Measurements from ENCODE around the gene CACNG4. TPM values are rescaled to one million over a fixed set of nuclear protein-coding genes. Genes with fewer than 3 reads are reported as not detected.

CACNG4 gene
- total RNA-seq, 1 experiment from 2014 or later = not detected

DNA sequence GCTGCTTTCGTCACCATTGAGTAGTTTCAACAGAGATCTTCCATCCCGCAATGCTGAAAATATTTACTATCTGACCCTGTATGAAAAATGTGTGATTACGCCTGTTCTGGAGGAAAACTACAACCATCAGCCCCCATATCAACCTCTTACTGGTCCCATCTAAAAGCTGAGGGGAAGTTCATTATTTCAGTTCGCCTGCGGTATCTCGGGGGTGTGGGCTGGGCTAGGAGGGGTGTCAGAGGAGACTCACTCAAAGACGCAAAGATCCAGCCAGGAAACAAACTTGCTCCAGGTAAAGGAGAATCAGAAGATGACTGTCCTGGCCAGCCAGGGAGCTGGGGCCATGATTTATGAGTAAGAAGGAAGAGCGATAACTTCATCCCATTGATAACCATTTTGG lies 93.5 kb downstream of the CACNG4 start:
- in situ Hi-C loops (cut with HindIII; ENCODE audit: low pct_unique_long_range_greater_than_20kb, low sequenced_read_pairs) = no loop called here
- no peak for DNase-seq (ENCODE audit: low read depth)

DNA sequence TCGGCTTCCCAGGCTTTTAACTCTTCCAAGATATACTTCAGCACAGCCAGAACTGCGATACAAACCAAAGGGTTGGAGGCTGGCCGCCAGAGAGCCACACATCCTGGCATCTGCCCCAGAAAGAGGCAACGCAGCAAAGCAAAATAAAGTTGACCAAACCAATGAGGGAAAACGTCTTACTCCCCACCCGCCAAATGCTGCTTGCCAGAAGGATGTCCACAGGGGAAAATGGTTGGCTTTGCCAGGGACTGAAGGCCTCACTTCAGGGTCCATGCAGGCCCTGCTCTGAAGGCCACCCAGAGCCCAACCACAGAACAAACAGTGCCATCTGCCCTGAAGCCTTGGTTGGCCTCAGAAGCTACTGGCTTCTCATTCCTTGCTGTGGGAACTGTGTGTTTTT lies 94.9 kb downstream of the CACNG4 start:
- no peak for DNase-seq (ENCODE audit: low read depth)
- in situ Hi-C loops (cut with HindIII; ENCODE audit: low pct_unique_long_range_greater_than_20kb, low sequenced_read_pairs) = no loop called here

DNA sequence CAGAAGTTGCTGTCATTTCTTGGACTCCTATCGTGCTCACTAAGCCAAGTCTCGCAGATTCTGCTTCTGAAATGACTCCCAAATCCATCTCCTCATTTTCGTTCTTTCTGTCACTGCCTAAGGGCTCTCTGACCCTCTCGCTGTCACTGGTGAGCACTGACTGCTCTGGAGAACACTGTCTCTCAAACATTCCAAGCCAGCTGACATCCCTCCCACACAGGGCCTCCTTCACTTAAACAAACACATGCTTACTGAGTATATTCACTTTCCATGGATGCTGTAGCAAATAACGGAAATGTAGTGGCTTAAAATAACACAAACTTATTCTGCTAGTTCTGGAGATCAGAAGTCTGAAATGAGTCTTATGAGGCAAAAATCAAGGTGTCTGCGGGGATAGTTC lies 98.6 kb downstream of the CACNG4 start:
- in situ Hi-C loops (cut with HindIII; ENCODE audit: low pct_unique_long_range_greater_than_20kb, low sequenced_read_pairs) = no loop called here
- no peak for DNase-seq (ENCODE audit: low read depth)

DNA sequence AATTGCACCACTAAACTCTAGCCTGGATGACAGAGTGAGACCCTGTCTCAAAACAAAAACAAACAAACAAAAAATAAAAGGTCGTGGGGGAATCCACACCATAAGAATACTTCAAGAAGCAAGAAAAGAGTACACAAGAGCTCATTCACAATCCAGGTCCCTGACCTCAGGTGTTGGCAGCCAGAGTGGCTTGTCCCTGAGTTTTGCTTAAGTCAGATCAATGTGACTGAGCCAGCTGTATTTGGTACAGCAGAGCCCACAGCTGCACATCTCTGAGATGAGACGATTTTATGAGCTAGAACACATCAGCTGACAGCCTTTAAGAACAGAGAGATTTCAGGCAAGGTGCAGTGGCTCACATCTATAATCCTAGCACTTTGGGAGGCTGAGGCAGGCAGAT lies 102.2 kb downstream of the CACNG4 start:
- in situ Hi-C loops (cut with HindIII; ENCODE audit: low pct_unique_long_range_greater_than_20kb, low sequenced_read_pairs) = no loop called here
- no peak for DNase-seq (ENCODE audit: low read depth)

DNA sequence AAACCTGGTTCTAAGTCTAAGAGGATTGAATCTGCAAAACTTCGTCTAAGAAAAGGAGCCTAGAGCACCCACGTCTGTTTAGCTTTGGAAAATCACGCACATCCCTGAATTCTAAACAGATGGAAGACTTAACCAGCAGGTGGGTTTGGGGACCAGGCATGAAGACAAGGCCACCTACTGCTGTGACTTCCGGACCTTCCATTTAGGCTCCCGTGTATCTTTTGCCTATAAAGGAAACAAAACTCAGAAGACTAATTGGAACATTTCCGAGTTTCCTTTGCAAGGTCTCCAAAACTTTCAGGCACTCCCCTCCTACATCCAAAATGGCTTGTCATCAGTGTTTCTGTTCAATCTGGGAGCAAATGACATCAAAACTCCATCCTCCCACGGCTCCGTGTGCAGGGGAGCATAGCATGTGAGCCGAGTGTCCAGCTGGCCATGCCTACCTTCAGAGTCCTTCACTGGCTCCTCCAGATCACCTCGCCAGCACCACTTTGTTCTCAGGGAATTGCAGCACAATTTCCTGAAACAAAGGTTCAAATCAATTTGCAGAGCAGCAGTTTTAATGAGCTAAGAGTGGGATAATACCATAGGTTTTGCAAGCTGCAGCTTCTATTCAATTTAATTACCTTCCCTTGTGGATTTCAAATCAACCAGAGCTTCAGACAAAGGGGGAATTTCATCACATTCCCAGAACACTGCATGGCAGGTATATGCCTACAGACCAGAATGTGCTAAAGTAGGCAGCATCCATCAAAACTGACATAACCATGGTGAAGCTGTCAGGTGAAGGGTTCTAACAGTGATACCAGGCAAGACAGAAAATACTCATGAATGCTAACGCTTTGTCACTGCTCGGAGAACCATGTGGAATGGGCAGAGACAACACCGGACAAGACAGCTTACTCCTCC lies 103.3 kb downstream of the CACNG4 start:
- in situ Hi-C loops (cut with HindIII; ENCODE audit: low pct_unique_long_range_greater_than_20kb, low sequenced_read_pairs) = no loop called here
- DNase-seq (ENCODE audit: low read depth) = no peak

DNA sequence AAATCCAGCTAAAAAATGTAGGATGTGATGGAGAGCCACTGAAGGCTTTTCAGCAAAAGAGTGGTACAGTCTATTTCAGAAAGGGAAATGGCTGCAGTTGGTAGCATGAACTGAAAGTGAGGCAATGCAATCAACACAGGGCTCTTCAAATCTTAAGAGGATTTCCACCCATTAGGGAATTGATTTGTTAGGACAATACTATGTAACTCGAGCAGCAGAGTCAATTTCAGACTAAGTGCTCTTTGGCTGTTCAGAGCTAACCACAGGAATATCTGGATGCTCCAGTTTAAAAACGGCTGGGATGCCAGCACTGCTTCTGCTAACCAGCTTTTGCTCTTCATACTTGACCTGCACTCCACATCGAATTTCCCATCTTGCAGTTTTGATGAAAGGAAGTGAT lies 104.5 kb downstream of the CACNG4 start:
- DNase-seq (ENCODE audit: low read depth) = no peak
- in situ Hi-C loops (cut with HindIII; ENCODE audit: low pct_unique_long_range_greater_than_20kb, low sequenced_read_pairs) = no loop called here

DNA sequence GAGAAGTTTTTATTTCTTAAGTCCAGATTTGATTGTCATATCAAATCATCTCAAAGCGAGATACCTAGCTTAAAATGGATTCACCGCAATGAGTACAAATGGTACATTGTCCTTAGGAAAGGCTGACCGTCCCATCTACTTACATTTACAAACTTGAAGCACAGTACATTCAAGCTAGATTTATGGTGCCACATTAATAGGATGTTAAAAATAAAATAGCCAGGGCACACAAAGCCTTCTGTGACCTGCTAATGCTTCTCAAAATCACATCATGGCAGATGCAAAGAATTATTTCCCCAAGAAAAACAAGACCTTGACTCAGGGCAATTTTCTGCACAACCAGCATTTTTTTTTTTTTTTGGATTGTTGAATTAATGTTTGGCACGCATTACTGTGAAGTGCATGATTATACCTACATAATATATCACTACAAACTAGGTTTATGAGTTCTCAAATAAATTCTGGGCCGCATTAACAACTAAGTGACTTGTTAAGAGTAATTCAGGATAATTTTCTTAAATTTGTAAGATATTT lies 105.2 kb downstream of the CACNG4 start:
- in situ Hi-C loops (cut with HindIII; ENCODE audit: low pct_unique_long_range_greater_than_20kb, low sequenced_read_pairs) = no loop called here
- DNase-seq (ENCODE audit: low read depth) = no peak

DNA sequence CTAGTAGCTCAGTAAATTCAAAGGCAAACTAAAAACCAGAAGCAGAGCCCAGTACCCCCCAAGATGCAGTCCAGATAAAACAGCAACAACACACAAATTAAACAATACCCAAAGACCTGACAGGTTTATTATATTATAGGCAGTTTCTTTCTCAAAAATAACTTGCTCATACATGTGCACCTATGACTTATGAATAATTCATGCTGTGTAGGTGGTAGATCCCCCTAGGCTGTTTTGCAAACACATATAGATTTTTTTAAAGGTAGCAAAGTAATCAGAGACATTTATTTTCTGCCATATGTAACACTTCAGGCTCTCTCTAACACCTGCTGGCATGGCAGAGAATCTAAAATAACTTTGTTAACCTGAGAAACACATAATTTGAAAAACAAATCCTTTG lies 107.1 kb downstream of the CACNG4 start:
- DNase-seq (ENCODE audit: low read depth) = no peak
- in situ Hi-C loops (cut with HindIII; ENCODE audit: low pct_unique_long_range_greater_than_20kb, low sequenced_read_pairs) = no loop called here

DNA sequence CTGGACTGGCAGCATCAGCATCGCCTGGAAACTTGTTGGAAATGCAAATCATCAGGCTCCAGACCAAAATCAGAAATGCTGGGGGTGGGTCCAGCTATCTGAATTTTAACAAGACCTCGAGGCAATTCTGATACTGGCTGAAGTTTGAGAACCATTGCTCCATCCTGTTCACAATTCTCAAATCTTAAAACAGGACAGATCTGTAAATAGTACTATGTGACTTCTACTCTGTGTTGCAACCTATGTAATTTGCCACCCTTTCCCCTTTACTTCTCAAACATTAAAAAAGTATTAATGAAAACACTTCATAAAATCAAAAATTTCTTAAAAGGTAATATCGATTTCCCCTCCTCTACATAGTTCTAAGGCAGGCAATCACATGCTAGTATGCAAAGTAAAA lies 108.4 kb downstream of the CACNG4 start:
- no peak for DNase-seq (ENCODE audit: low read depth)
- in situ Hi-C loops (cut with HindIII; ENCODE audit: low pct_unique_long_range_greater_than_20kb, low sequenced_read_pairs) = no loop called here

DNA sequence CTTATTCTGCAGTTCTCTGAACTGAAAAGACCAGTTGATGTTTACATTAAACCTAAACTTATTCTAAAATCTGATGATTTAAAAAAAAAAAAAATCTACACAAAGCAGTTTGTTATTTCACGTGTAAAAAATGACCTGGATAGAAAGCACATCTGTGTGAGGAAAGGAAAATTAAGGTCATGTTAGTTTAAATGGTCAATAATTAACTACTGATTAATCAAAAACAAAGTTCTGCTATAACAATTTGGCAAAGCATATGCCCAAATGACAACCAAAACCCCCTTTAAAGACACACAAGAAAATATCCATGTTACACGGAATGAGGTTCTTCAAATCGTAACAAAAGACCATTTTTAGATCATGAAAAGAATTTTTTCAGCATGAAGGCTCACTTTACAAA lies 110.3 kb downstream of the CACNG4 start:
- DNase-seq (ENCODE audit: low read depth) = peak; percentile 11
- in situ Hi-C loops (cut with HindIII; ENCODE audit: low pct_unique_long_range_greater_than_20kb, low sequenced_read_pairs) = no loop called here

DNA sequence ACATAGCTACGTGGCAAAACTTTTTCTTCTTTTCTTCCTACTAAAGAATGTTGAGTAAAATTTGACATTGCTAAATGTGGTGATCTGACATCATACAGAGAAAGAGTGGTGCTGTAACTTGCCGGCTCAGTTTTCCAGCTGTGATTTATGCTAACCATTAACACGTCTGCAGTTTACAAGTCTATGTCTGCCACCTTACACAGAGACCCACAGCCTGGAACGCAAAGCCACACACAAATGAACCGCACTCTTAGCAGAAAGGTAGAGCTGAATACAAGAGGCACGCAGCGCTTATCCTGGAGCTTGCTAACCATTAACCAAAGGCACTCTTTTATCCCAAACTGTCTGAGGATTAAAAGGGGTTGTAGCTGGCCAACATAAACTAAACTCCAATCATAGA lies 111.8 kb downstream of the CACNG4 start:
- in situ Hi-C loops (cut with HindIII; ENCODE audit: low pct_unique_long_range_greater_than_20kb, low sequenced_read_pairs) = no loop called here
- DNase-seq (ENCODE audit: low read depth) = peak; percentile 67

DNA sequence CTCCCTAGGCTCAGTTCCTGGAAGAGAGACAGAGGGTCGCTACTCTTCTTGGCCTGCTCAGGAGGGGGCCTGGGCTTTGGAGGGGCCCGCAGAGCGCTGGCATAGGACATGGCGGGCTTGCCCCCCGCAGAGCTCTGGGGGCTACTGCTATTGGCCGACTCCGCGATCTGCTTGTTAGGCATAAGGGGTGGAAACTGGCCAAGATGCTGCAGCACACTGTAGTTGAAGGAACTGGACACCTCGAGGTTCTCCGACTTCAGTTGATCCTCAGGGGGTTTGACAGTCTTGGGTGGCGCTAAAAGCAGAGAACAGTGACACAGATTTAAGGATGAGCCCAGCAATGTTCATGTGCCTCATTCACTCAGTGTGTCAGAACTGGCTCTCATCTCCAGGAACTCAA lies 113.8 kb downstream of the CACNG4 start:
- DNase-seq (ENCODE audit: low read depth) = no peak
- in situ Hi-C loops (cut with HindIII; ENCODE audit: low pct_unique_long_range_greater_than_20kb, low sequenced_read_pairs) = no loop called here

DNA sequence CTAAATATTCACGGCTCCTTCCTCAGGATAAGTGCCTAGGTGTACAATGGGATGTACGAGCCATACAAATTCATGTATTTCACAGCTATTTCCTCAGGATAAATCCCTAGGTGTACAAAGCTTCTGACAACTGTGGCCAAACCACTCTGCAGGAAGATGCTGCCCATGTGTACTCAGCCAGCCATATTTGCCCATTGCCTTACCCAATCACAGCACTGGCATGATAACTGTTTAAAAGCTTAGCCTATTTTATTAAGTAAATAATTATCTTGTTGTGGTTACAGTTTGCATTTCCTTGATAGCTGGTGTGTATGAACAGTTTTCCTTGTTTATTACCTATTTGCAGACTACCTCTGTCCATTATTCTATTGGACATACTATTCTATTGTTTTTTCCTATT lies 115.0 kb downstream of the CACNG4 start:
- in situ Hi-C loops (cut with HindIII; ENCODE audit: low pct_unique_long_range_greater_than_20kb, low sequenced_read_pairs) = no loop called here
- DNase-seq (ENCODE audit: low read depth) = no peak

DNA sequence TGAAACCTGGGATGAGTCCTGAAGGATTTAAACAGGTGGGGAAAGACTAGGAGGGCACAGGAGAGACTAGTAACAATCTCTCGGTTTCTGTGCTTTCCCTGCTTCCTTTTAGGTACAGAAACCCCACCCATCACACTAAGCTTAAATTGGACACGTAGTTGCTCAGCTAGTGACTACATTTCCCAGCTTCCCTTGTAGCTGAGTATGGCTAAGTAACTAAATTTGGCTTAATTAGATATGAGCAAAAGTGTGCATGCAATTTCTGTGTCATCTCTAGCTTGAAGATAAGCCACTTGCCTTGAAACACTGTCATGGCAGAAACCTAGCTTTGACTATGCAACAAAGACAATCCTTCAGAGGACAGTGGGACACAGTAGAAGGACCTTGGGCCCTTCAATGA lies 116.3 kb downstream of the CACNG4 start:
- in situ Hi-C loops (cut with HindIII; ENCODE audit: low pct_unique_long_range_greater_than_20kb, low sequenced_read_pairs) = no loop called here
- DNase-seq (ENCODE audit: low read depth) = no peak

DNA sequence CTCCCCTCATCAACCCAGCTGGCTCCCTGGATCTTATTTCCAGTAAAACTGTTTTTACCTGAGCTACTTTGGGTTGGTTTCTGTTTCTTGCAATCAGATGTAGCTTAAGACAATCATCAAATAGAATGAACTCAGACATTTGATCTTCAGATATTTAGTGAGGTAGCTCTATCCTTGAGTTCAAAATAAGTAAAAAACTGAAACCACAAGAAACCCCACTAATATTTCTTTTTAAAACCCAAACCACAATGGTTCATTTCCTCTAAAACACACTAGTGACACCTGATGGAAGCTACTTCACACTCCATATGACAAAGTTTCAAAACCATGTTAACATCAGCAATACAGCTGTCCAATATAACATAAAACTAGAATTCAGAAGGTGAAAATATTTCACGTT lies 117.6 kb downstream of the CACNG4 start:
- in situ Hi-C loops (cut with HindIII; ENCODE audit: low pct_unique_long_range_greater_than_20kb, low sequenced_read_pairs) = no loop called here
- DNase-seq (ENCODE audit: low read depth) = no peak

Other genes with a start within 250 kb of the CACNG4 start
- gene CACNG5, start 129.6 kb upstream of the CACNG4 start, total RNA-seq (2014; rRNA removed; shearing (Covaris generic); ENCODE audit: low replicate concordance) = not detected in 2 replicates
- not detected in 2 replicates for gene CACNG1, start 79.8 kb downstream of the CACNG4 start, total RNA-seq (2014; rRNA removed; shearing (Covaris generic); ENCODE audit: low replicate concordance)